22Rv1 (cell line): Measurements from ENCODE around the gene ZSCAN30.

Experiments used
- ZFX ChIP-seq: fragments of 450-650 bp; IDR thresholded peaks from 2 replicates; pipeline ENCODE4 v1.6.1; 2017; ENCODE audit warnings: antibody characterized with exemption, borderline replicate concordance
- TF ChIP-seq, protein P1 (sequence below): fragments of 450-650 bp; IDR thresholded peaks from 2 replicates; pipeline ENCODE4 v1.5.1; 2017; ENCODE audit warnings: mild to moderate bottlenecking

DNA sequence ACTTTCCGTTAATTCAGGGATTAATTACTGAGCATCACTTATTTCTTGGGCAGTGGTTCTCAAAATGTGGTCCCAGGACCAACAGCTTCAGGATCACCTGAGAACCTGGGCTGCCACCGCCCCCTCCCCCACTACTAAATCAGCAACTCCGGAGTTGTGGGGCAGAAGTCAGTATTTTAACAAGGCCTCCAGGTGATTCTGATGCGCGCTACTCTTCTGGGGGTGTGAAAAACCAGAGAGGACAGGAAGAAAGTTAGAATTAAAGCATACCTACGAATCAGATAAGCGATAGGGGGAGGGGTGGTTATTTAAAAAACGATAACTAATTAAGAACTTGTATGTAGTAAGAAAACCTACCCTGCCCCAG, 319 bp downstream of the ZSCAN30 start:
- TF ChIP-seq, protein P1, sequence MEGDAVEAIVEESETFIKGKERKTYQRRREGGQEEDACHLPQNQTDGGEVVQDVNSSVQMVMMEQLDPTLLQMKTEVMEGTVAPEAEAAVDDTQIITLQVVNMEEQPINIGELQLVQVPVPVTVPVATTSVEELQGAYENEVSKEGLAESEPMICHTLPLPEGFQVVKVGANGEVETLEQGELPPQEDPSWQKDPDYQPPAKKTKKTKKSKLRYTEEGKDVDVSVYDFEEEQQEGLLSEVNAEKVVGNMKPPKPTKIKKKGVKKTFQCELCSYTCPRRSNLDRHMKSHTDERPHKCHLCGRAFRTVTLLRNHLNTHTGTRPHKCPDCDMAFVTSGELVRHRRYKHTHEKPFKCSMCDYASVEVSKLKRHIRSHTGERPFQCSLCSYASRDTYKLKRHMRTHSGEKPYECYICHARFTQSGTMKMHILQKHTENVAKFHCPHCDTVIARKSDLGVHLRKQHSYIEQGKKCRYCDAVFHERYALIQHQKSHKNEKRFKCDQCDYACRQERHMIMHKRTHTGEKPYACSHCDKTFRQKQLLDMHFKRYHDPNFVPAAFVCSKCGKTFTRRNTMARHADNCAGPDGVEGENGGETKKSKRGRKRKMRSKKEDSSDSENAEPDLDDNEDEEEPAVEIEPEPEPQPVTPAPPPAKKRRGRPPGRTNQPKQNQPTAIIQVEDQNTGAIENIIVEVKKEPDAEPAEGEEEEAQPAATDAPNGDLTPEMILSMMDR: no peak
- no peak for TF ChIP-seq ZFX
